G401 (cell line): ENCODE results near the gene ECM2. TPM values are rescaled to one million over a fixed set of nuclear protein-coding genes. Genes with fewer than 3 reads are reported as not detected.
"Not testable (repeated sequence)": the region's sequence is repeated elsewhere in the genome, so short reads cannot be mapped to it uniquely, and the experiment has no call there.

Source experiments
- DNase-seq: peaks from one replicate; pipeline ENCODE4 v3.0.0-alpha.2; 2015; ENCODE audit warnings: low spot score
- in situ Hi-C: cut with HindIII; loops from 2 replicates; pipeline ENCODE4 v1.10.0; 2016; ENCODE audit warnings: low sequenced_read_pairs, mixed read lengths
- total RNA-seq: library from RNA; depleted of rRNA; stranded (reverse); fragments of >200 nt; shearing (Covaris generic); gene quantifications from 2 replicates; pipeline ENCODE4 v1.2.3, GENCODE V29; 2014; rRNA removed

The ECM2 gene
- not detected in 2 replicates for total RNA-seq

DNA sequence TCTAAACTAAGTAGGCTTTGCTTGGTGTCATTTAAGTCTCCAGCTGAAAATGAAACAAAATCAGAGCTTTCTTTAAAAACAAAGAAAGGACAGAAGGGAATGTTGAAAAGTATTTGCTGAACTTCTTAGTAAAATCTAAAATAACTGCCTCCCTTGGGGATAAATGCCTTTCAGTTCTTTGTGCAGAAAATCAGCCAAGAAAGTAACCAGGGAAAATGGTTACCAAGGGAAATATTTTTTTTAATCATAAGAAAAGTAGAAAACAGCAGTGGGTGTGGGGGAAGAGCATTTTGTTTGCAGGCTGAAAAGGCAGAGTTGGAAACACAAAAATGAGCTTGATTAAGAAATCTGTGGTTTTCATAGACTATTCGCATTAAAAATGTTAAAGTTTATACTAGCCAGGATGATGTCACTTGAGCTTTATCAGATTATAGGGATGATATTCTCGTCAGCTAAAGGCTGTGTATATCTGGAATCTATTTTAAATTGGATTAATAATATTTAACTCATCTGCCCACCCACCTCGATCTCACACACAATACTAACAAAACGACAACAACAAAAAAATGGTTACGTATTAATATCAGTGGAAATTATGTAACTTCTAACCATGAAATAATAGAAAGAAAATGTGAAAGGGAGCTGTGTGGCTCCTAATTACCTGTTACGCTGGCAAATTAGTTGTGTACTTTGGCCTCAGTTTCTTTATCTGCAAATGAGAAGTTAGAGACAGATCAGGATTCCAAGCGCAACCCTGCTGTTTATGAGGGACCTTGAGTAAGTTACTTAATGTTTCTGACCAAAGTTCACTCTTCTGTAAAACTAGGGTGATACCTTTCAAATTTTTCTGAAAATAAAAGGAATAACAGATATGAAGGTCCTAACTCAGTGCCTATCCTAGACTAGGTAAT is at the start of gene ECM2:
Gene ECM2, minus strand, starts transcription at position 51 of the 911 bp plus-strand sequence. CDS start 13,124 bp downstream, outside the sequence.
- in situ Hi-C loops = no loop called here
- DNase-seq = no peak

DNA sequence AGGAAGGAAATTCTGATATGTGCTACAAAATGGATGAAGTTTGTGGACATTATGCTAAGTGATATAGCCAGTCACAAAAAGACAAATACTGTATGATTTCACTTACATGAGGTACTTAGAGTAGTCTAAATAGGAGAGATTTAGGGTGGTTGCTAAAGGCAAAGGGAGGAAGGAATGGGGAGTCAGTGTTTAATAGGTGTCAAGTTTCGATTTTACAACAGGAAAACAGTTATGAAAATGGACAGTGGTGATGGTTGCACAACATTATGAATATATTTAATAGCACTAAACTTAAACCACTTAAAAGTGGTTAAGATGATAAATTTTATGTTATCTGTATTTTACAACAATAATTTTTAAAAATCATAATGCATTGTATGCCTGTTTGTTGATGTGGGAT is 40.4 kb upstream of the ECM2 start:
- DNase-seq = no peak
- in situ Hi-C loops = no loop called here

DNA sequence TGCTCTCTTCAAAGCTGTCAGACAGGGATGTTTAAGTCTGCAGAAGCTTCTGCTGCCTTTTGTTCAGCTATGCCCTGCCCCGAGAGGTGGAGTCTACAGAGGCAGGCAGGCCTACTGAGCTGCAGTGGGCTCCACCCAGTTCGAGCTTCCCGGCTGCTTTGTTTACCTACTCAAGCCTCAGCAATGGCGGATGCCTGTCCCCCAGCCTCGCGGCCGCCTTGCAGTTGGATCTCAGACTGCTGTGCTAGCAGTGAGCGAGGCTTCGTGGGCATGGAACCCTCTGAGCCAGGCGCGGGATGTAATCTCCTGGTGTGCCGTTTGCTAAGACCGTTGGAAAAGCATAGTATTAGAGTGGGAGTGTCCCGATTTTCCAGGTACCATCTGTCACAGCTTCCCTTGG is 37.8 kb upstream of the ECM2 start:
- DNase-seq, in situ Hi-C loops: not testable (repeated sequence)

DNA sequence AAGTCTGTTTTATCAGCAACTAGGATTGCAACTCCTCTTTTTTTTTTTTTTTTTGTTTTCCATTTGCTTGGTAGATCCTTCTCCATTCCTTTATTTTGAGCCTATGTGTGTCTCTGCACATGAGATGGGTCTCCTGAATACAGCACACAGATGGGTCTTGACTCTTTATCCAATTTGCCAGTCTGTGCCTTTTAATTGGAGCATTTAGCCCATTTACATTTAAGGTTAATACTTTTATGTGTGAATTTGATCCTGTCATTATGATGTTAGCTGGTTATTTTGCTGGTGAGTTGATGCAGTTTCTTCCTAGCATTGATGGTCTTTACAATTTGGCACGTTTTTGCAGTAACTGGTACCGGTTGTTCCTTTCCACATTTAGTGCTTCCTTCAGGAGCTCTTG is 36.1 kb upstream of the ECM2 start:
- DNase-seq, in situ Hi-C loops: not testable (repeated sequence)

DNA sequence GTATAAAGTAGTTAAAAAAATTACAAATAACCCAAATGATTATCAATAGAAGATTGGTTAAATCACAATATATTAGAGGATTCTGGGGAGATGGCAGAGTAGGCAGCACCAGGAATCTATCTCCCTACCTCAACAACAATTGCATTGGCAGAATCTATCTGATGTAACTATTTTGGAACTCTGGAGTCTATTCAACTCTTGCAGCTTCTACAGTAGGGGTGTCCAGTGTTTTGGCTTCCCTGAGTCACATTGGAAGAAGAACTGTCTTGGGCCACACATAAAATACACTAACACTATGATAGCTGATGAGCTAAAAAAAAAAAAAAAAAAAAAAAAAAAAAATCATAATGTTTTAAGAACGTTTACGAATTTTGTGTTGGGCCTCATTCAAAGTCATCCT is 29.2 kb upstream of the ECM2 start:
- DNase-seq = no peak
- in situ Hi-C loops = no loop called here

DNA sequence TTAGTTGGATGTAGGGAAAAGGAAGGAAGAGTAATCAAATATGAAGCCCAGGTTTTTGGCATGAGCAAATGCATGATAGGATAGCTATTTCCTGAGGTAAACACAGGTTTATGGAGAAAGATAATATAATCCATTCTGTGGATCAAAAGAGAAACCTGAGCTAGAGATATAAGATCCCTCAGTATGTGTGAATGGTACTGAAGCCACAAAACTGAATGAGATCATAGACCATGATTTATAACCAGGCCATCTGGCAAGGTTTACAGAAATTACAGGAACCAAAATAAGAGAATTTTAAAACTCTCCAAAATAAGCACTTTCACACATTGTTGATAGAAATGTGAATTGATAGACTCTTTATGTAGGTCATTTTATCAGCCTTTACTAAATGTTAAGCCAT is 28.7 kb upstream of the ECM2 start:
- no peak for DNase-seq
- in situ Hi-C loops = no loop called here

DNA sequence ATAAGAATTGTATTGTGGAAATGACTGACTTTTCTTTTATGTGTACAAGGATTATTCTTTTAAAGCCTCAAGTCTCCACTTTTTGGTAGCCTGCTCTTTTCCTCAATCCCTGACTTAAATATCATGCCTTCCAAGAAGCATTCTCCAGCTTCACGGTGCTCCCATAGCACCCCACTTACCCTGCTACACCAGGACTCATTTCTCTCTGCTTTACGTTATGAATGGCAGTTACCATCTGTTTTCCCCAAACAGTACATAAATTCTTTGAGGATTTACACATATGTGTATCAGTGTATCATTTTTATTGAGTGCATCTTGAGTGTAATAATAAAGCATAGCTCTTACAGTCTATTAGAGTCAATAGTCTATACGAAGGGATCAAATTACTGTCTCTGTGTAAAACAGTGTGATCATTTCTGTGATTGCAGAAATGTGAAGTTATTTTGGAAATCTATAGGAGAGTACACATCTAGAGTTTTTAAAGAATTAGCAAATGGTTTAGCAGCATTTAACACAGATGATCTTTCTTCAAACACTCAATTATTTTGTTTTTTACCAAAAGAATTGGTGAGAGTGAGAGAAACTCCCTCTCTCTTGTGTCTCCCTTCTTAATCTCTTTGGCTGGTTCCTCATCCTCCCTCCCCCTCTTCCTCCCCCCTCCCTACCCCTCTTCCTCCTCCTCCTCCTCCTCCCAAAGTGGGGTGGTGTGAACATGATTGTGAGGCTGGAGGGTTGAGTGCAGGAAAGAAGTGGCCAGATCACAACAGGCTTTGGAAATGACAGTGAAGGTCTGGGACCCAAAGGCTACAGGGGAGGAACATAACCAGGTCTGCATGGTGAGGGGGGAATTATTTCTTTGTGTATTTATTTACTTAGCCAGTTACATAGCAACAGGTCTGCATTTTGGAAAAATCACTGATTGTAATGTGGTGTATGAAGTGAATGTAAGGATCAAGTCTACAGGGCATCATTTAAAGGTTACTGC is 27.6 kb upstream of the ECM2 start:
- no peak for DNase-seq
- in situ Hi-C loops = no loop called here

DNA sequence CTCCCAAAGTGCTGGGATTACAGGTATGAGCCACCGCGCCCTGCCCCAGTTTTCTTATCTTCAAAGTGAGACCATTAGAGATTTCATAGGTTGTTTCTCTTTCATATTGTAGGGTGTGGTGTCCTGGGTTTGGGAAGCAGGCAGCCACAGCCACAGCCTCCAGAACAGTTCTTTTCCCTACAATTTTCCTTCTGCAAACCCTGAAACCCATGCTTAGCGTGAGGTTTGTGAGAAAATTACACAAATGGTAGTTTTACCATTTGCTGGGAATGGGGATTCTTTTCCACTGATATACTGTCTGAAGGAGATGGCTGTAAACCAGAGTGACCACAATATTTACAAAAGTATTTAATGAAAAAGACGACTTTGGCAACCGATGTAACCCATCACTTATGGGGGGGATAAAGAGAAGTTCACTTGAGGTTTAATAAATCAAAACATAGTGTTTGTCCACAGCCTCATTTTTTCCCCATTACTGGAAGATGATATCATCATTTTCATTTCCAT is 26.7 kb upstream of the ECM2 start:
- no peak for DNase-seq
- in situ Hi-C loops = no loop called here

DNA sequence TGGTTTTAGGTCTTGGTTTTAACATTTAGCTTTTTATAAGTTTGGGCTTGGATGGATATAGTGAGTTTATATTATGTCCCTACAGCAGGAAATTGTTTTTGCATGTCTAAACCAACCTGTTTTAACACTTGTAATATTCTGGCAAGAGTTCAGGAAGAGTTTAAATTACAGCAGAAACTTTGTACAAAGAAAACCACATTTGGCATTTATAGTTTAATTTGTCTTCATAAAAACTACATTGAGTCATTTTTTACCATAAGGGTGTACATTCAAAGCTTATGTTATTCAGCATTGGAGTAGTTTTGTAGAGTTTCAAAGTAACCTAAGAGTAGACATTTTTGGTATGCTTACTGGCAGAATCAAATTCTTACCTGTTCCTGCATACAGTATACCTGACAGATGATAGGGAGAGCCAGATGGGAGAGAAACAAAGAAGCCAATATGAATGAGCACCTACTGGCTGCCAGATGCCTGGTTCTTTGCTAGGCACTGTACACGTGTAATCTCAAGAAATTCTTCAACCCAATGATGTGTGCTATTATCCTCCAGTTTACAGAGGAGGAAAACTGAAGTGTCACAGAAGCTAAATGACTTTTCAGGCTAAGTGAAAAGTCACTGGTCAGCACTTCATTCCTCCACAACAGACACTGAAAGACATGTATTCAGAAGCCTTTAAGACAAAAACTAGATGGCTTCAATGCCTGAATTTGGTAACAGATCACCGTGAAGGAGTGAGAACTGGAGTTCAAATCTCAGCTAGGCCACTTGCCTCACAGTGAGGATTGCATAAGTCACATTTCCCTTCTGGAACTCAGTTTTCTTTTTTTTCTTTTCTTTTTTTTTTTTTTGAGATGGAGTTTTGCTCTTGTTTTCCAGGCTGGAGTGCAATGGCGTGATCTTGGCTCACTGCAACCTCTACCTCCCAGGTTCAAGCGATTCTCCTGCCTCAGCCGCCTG is 25.9 kb upstream of the ECM2 start:
- DNase-seq = no peak
- in situ Hi-C loops = no loop called here

DNA sequence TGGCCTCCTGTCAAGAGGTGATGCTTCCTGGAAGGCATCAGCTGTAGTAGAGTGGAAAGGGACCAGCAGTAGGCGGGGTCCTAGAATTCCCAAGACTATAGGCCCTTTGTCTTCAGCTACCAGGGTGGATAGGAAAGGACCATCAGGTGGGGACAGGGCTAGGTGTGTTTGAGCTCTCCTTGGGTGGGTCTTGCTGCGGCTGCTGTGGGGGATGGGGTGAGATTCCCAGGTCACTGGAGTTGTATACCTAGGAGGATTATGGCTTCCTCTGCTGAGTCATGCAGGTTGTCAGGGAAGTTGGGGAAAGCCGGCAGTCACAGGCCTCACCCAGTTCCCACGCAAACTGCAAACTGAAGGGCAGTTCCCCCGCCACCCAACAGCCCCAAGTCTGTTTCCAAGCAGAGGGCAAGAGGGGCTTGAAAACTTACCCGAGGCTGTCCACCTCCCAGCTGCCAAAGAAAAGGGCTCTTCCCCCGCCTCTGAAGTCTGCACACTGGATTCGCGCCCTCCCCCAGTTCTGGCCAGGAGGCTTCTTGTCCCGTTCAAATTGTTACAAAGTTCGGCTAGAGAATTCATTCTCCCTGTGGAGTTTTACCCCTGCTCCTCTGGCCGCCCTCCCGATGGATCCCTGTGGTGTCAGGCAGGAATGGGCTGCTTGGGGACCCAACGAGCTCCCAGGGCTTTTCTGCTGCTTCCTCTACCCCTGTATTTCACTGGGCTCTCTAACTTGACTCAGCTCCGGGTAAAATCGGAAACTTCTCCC is 23.0 kb upstream of the ECM2 start:
- no peak for DNase-seq
- in situ Hi-C loops = no loop called here

DNA sequence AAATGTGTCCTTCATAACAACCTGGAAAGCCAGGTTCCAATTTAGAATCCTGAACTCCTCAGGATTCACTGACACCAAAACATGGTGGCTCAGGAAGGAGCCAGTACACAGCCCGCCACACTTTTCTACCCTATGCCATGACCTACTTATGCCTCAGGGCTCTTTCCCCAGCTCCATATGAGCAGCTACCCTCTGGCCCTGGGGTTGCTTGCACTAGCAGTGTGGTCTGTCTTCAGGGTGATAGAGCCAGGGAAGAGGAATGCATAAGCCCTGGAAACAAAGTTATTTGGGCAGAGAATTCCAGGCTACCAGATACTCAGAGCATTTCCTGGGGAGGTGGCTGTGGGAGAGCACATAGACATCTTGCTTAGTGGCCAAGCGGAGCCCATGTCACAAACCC is 15.0 kb upstream of the ECM2 start:
- in situ Hi-C loops = no loop called here
- no peak for DNase-seq

DNA sequence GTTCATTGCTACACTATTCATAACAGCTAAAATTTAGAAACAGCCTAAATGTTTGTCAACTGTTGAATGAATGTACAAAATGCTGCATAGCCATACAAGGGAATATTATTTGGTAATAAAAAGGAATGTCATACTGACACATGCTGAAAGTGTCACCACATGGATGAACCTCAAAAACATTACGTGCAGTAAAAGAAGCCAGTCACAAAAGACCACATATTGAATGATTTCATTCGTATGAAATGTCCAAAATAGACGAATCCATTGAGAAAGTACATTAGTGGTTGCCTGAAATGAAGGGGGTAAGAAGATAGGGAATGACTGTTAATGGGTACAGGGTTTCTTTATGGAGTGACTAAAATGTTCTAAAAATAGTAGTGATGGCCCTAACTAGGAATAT is 11.6 kb upstream of the ECM2 start:
- in situ Hi-C loops = no loop called here

DNA sequence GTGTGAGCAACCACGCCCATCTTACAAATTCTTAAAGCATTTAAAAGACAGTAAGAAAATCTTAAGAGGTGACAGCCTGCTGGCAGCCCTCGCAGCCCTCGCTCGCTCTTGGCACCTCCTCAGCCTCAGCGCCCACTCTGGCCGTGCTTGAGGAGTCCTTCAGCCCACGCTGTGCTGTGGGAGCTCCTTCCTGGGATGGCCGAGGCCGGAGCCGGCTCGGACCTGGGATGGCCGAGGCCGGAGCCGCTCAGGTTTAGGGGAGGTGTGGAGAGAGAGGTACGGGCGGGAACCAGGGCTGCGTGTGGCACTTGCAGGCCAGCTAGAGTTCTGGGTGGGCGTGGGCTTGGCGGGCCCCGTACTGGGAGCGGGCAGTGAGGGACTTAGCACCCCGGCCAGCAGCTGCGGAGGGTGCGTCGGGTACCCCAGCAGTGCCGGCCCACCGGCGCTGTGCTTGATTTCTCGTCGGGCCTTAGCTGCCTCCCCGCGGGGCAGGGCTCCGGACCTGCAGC is 9.3 kb upstream of the ECM2 start:
- in situ Hi-C loops = no loop called here
- DNase-seq = no peak

More for the DNA sequence above, 11.6 kb upstream of the ECM2 start:
- no peak for DNase-seq

DNA sequence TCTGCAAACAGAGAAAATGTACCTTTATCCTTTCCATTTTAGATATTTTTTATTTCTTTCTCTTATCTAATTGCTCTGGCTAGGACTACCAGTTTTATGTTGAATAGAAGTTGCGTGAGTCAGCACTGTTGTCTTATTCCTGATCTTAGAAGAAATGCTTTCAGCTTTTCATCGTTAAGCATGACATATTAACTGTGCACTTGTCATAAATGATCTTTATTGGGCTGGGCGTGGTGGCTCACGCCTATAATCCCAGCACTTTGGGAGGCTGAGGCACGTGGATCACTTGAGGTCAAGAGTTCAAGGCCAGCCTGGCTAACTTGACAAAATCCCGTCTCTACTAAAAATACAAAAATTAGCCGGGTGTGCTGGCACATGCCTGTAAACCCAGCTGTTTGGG is 8.2 kb upstream of the ECM2 start:
- in situ Hi-C loops = no loop called here

DNA sequence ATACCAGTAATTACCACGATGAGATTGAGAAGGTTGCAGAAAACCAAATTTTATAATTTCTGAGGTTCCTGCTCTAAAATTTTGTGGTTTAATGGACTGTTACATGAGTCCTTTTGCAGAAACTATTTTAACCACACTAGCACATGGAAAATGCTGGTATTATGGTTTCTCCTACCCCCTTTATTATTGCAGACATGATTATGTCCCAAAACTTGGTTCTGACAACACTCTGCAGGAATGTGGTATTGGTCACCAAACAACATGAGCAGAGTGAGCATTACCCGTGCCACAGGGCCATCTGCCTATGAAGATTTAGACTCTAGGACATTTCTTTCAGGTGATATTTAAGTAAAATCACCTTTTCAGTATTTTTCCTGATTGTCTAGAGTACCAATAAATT is 2.8 kb upstream of the ECM2 start:
- in situ Hi-C loops = no loop called here
- DNase-seq = no peak

More for the DNA sequence above, 8.2 kb upstream of the ECM2 start:
- DNase-seq = no peak

DNA sequence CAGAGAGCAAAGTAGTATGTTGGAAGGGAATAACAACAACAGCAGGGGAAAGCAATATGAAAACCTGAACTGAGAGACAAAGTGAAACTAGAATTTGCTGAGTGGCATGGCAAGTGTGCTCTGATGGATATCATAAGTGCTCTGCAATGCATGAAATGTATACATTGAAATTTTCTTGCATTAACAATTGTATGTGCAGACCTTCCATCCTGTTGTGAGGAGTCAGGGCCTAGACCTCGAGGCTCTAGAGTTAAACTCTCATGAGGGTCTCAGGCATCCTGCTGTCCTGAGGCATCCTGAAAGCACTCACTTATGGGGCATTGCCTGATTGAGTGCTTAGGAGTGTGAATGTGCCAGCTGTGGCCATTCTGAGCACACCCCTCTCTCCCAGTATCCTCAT is 1.1 kb downstream of the ECM2 start:
- no peak for DNase-seq
- in situ Hi-C loops = no loop called here

DNA sequence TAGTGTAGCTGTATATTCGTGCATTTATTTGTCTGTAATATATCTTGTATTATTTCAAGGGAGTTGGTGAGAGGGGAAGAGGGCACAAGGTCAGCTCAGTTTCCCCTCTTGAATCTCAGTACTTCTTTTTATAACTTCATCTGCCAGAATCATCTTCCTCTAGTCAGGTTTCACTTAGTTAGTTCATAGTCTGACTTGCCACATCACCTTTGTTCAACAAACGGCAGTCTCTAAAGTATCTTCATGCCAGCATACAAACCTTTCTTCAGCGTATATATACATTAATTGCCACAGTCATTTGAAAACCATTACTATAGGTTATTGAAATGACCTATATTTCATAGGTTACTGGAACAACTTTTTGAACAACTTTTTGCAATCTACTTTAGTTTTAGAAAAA is 1.6 kb downstream of the ECM2 start:
- in situ Hi-C loops = no loop called here
- DNase-seq = no peak

DNA sequence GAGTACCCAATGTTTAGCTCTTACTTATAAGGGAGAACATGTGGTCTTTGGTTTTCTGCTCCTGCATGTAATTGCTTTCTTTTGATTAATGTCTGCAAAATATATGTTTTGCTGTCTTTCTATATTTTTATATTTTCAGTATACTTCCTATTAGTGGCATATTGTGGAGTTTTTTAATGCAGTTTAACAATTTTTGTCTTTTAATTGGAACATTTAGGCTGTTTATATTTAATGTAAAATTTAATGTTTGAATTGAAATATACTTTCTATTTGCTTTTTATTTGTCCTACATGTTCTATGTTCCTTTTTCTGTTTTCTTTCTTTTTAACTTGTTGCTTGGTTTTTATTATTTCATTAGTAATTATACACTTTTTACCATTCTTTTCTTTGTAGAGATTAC is 4.9 kb downstream of the ECM2 start:
- in situ Hi-C loops = no loop called here
- no peak for DNase-seq
